ENCODE measurements around the gene KLK14. TPM values are rescaled to one million over a fixed set of nuclear protein-coding genes. Genes with fewer than 3 reads are reported as not detected.

KLK14 gene
- total RNA-seq, 1 experiment from 2014 or later = 0.76 TPM

GRCh38 chr19:51125421-51126075, 42.9 kb upstream of the KLK14 start:
- Histone ChIP-seq H3K9me3 (ENCODE audit: control insufficient read depth in 1 of 2, insufficient read depth in 1 of 2, low read depth in 1 of 2, low read length in 2 of 2) (no peaks in the 10 kb centered on the region), H3K36me3 (ENCODE audit: control insufficient read depth in 1 of 2, insufficient read depth in 2 of 2, low read length in 2 of 2) (no peaks in the 10 kb centered on the region), H3K27me3 (ENCODE audit: insufficient read depth, low read length) (0 out of 2 replicates have a peak, but pooled peaks cover 4% of the 10 kb centered on the region), H3K9ac (ENCODE audit: low read length) (no peak overlapping the region), H3K4me2 (ENCODE audit: low read length) (no peak overlapping the region), H3K27ac (ENCODE audit: low read depth, low read length) (no peak overlapping the region), H3K4me3 (replicated peaks in 1 of 2; ENCODE audit: low read depth in 1 of 2, low read length in 2 of 2) (no peak overlapping the region), H4K20me1 (ENCODE audit: insufficient read depth) (no peaks in the 10 kb centered on the region), H3K9me2 (ENCODE audit: insufficient read depth) (no peaks in the 10 kb centered on the region), H3K79me2 (ENCODE audit: insufficient read depth, low read length) (no peaks in the 10 kb centered on the region), H3K4me1 (ENCODE audit: control insufficient read depth in 1 of 2, insufficient read depth in 2 of 2, low read length in 2 of 2) (0 out of 4 replicates have a peak, but pooled peaks cover 0 to 2% of the 10 kb centered on the region in 2 experiments), H2AFZ (ENCODE audit: low read depth, low read length, poor library complexity, severe bottlenecking) (no peak overlapping the region)
- no peak for TF ChIP-seq POLR2AphosphoS5 (IDR thresholded peaks at IDR 0.05; ENCODE audit: low read depth, low read length)
- ChIA-PET CTCF (no interaction called here), POLR2A (no interaction called here), RAD21 (ENCODE audit: low non-redundant PET in 1 of 2, low total read pairs in 2 of 2, uncharacterized antibody in 2 of 2, unreplicated experiment in 2 of 2) (no interaction called here)
- intact Hi-C loops (cut with micrococcal nuclease) = no loop called here
- no TSS peak for BruUV-seq (replicated peaks)
- DNase-seq (ENCODE audit: low read depth, low spot score) = no peak
- no peak for ATAC-seq

GRCh38 chr19:51124729-51125128, 42.0 kb upstream of the KLK14 start, which contains the start of gene SIGLEC9:
SIGLEC9 (plus strand) TSS chr19:51124906; CDS start chr19:51124975, 69 bp downstream.
- Histone ChIP-seq H3K9me2 (ENCODE audit: insufficient read depth) (no peaks in the 10 kb centered on the region), H3K36me3 (ENCODE audit: control insufficient read depth in 1 of 2, insufficient read depth in 2 of 2, low read length in 2 of 2) (no peaks in the 10 kb centered on the region), H3K9ac (ENCODE audit: low read length) (no peak within 1 kb of the TSS), H3K9me3 (ENCODE audit: control insufficient read depth in 1 of 2, insufficient read depth in 1 of 2, low read depth in 1 of 2, low read length in 2 of 2) (no peaks in the 10 kb centered on the region), H3K4me1 (ENCODE audit: control insufficient read depth in 1 of 2, insufficient read depth in 2 of 2, low read length in 2 of 2) (0 out of 4 replicates have a peak, but pooled peaks cover 0 to 2% of the 10 kb centered on the region in 2 experiments), H3K27me3 (ENCODE audit: insufficient read depth, low read length) (0 out of 2 replicates have a peak, but pooled peaks cover 4% of the 10 kb centered on the region), H2AFZ (ENCODE audit: low read depth, low read length, poor library complexity, severe bottlenecking) (no peak within 1 kb of the TSS), H3K27ac (ENCODE audit: low read depth, low read length) (no peak within 1 kb of the TSS), H3K79me2 (ENCODE audit: insufficient read depth, low read length) (no peaks in the 10 kb centered on the region), H3K4me3 (replicated peaks in 1 of 2; ENCODE audit: low read depth in 1 of 2, low read length in 2 of 2) (no peak within 1 kb of the TSS), H4K20me1 (ENCODE audit: insufficient read depth) (no peaks in the 10 kb centered on the region), H3K4me2 (ENCODE audit: low read length) (no peak within 1 kb of the TSS)
- ChIA-PET POLR2A (no interaction called here), CTCF (no interaction called here), RAD21 (ENCODE audit: low non-redundant PET in 1 of 2, low total read pairs in 2 of 2, uncharacterized antibody in 2 of 2, unreplicated experiment in 2 of 2) (no interaction called here)
- intact Hi-C loops (cut with micrococcal nuclease) = no loop called here
- no peak for TF ChIP-seq REST (IDR thresholded peaks at IDR 0.05; ENCODE audit: low read depth)
- TF ChIP-seq EZH2phosphoT487 (IDR thresholded peaks at IDR 0.05; ENCODE audit: borderline replicate concordance) = no peak
- BruUV-seq (replicated peaks) = no TSS peak
- ATAC-seq = no peak
- no peak for DNase-seq (ENCODE audit: low read depth, low spot score)

All from HCT116 (cell line).